WTC11 (cell line): Measurements from ENCODE around the gene TAS2R43.

ENCODE experiments used
- AR ChIP-seq: fragments of 250-450 bp; sonication (Bioruptor Pico); IDR thresholded peaks from 2 replicates; pipeline ENCODE4 v1.9.0; 2021; ENCODE audit warnings: mild to moderate bottlenecking
- CREM ChIP-seq: sonication (generic); formaldehyde crosslinking; IDR thresholded peaks from 2 replicates; pipeline ENCODE4 v1.8.1; 2022; ENCODE audit warnings: mild to moderate bottlenecking, missing genetic modification reagents, moderate library complexity
- CTCF ChIP-seq: fragments of 200-600 bp; IDR thresholded peaks from 2 replicates; pipeline ENCODE4 v1.8.0; 2022; ENCODE audit warnings: antibody characterized with exemption
- ETV6 ChIP-seq: sonication (generic); formaldehyde crosslinking; IDR thresholded peaks from 2 replicates; pipeline ENCODE4 v1.8.1; 2022; ENCODE audit warnings: mild to moderate bottlenecking, missing genetic modification reagents
- MAX ChIP-seq: sonication (generic); formaldehyde crosslinking; IDR thresholded peaks from 2 replicates; pipeline ENCODE4 v1.8.0; 2022; ENCODE audit warnings: mild to moderate bottlenecking, missing genetic modification reagents
- NFE2L1 ChIP-seq: sonication (generic); formaldehyde crosslinking; IDR thresholded peaks from 2 replicates; pipeline ENCODE4 v1.8.1; 2023; ENCODE audit warnings: missing genetic modification reagents
- NR3C1 ChIP-seq: sonication (generic); formaldehyde crosslinking; conservative IDR thresholded peaks from 2 replicates; pipeline ENCODE4 v1.8.1; 2023; ENCODE audit warnings: low read depth, mild to moderate bottlenecking, missing genetic modification reagents
- PRRX2 ChIP-seq: fragments of 250-450 bp; sonication (Bioruptor Pico); IDR thresholded peaks from 2 replicates; pipeline ENCODE4 v1.8.0; 2021; ENCODE audit warnings: mild to moderate bottlenecking
- SP1 ChIP-seq: sonication (generic); formaldehyde crosslinking; conservative IDR thresholded peaks from 2 replicates; pipeline ENCODE4 v1.8.1; 2022; ENCODE audit warnings: missing genetic modification reagents
- TEAD1 ChIP-seq: sonication (generic); formaldehyde crosslinking; IDR thresholded peaks from 2 replicates; pipeline ENCODE4 v1.8.0; 2022; ENCODE audit warnings: mild to moderate bottlenecking, missing genetic modification reagents
- USF1 ChIP-seq: sonication (generic); formaldehyde crosslinking; IDR thresholded peaks from 2 replicates; pipeline ENCODE4 v1.8.0; 2022; ENCODE audit warnings: mild to moderate bottlenecking, missing genetic modification reagents

- TF ChIP-seq NFE2L1 (CRISPR knock-in tag), result no peak
- no peak for TF ChIP-seq CTCF
- no peak for TF ChIP-seq TEAD1
- TF ChIP-seq USF1, result no peak
- no peak for TF ChIP-seq CREM (CRISPR knock-in tag)
- TF ChIP-seq NR3C1 (CRISPR knock-in tag), result no peak
- no peak for TF ChIP-seq SP1 (CRISPR knock-in tag)
- TF ChIP-seq ETV6 (CRISPR knock-in tag), result no peak
- TF ChIP-seq MAX (CRISPR knock-in tag), result no peak
- no peak for TF ChIP-seq AR (CRISPR knock-in tag)
- TF ChIP-seq PRRX2 (CRISPR knock-in tag), result no peak
Measured at GRCh38 chr12:11108862-11109261, 16.7 kb upstream of the TAS2R43 start.
